Activated CD4-positive, alpha-beta T cell treated with anti-CD3 and anti-CD28 coated beads, Interleukin-2, amount 50 U/mL, for 16 hours (primary cell): Measurements from ENCODE around the gene CTNNA3.

Experiments used
- DNase-seq: peaks from one replicate; pipeline ENCODE4 v3.0.0-alpha.2; 2020

Gene CTNNA3

GRCh38 chr10:66717231-66717981 is 978.6 kb downstream of the CTNNA3 start:
- no peak for DNase-seq

DNA sequence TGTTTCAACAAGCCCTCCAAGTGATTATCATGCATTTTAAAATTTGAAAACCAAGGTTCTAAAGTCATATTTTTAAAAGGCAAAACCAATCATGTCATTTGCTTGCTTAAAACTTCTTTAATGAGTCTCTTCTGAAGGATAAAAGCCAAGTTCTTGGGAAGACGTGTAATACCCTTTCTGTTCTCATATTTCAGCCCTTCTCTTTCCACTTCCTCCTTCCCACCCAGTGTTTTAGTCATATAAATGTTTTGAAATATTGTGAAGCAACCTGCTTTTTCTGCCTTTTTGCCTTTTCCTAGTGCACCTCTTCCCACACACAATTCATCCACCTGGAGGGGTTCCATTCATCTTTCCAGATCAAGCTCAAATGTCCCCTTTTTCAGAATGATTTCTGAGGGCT is 981.3 kb downstream of the CTNNA3 start:
- DNase-seq: no peak

DNA sequence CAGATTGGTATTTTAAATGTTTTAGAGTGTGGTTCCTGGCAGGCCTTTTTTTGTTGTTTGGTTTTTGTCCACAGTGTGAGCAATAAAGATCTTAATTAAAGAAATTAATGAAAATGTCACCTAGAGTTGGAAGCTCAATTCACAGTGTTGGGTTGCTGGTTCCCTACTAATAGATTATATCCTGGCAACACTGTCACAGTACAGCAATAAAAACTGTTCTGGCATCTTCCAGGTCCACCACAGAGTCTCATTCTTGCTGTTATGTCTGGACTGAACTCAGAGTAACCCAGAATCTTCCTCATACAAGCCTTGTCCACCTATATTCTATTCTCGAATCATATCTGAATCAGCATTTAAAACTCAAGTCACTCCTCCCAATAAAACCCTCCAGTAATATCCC is 982.6 kb downstream of the CTNNA3 start:
- DNase-seq: no peak

DNA sequence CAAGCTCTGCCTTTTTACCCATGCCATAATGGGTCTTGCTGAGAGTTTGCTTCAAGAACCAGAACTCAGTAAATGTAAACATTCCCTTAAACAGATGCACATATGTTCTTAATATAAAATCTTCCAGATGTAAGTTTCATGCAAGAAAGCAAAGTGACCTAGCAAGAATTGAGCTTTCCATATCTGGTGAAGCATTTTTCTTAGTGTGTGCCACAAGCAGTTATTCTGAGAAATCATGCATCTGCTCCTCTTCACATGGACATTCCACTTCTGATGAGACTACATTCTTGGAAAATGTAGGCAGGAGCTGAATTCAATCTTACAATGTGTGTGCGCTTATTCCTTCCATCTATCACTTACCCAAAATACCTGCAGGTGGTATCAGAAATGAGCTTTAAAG is 997.9 kb downstream of the CTNNA3 start:
- no peak for DNase-seq

GRCh38 chr10:66695046-66695445 is 1000.9 kb downstream of the CTNNA3 start:
- no peak for DNase-seq

DNA sequence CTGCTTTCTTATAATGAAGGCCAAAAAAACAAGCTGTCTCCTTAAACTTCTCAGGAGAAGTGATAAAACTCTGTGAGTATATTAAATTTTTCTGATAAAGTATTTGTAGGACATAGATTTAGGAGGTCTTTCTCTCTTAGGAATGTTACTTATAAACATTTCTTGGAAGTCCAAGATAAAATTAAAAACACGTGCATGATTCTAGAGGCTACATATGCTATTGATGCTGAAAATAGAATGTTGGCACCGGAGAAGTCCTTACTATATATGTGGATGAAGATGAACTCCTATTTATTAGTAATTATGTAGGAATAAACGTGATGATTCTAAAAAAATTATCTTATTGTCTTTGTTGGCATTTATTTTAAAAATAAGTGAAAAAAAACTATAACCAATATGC is 1011.4 kb downstream of the CTNNA3 start:
- no peak for DNase-seq

DNA sequence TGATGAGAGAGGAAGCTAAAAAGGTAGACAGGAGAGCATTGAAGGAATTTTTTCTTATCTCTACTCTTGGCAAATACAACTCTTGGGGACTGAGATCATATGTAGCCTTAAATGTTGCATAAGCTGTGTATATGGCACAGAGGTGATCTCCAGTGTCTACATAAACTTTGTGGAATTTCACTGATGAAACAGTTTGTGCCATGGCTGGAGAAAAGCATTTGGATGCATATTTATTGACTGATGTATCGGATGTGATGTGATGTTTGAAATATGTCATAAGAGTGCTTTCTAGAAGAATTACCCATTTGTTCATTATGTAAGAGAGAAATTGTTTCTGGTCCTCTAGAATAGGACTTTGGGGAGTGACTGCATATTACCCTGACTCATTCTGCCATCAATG is 1015.1 kb downstream of the CTNNA3 start:
- no peak for DNase-seq

- no peak for DNase-seq
Observed at GRCh38 chr10:66678521-66678920, 1017.5 kb downstream of the CTNNA3 start.

GRCh38 chr10:66673071-66673470 is 1022.9 kb downstream of the CTNNA3 start:
- no peak for DNase-seq

GRCh38 chr10:66671562-66671961 is 1024.4 kb downstream of the CTNNA3 start:
- DNase-seq: no peak

GRCh38 chr10:66671064-66671463 is 1024.9 kb downstream of the CTNNA3 start:
- DNase-seq: no peak

- DNase-seq: no peak
Observed at GRCh38 chr10:66656499-66656898, 1039.5 kb downstream of the CTNNA3 start.

DNA sequence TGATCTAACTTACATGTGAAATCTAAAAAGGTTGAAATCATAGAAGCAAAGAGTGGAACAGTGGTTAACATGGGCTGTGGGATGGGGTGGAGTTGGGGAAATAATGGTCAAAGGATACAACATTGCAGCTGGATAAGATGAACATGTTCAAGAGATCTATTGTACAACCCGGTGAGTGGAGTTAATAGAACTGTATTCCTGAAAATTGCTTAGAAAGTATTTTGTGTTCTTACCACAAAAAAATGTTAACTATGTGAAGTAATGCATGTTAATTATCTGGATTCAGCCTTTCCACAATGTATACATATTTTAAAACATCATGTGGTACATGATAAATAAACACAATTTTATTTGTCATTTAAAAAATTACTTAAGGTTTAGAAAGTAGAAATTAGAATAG is 1041.1 kb downstream of the CTNNA3 start:
- DNase-seq: no peak

- no peak for DNase-seq
Observed at GRCh38 chr10:66651308-66652082, 1044.5 kb downstream of the CTNNA3 start.

DNA sequence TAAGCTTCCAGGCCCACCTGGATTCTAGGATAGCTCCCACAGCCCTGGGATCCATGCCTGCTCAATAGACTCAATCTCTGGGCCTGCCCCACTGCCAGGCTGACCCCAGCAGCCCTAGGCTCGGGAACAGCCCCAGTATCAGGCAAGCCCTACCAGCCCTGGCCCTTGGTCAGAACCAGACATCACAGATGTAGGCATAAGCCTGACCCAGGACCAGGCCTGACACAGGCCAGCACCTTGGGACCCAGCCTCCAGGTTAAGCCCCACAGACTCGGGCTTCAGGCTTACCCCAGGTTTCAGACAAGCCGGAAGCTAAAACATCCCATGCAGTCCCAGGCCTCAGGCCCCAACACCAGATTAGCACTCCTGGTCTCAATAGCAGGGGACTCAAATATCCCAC is 1046.4 kb downstream of the CTNNA3 start:
- DNase-seq: no peak

- no peak for DNase-seq
Observed at GRCh38 chr10:66642217-66642616, 1053.8 kb downstream of the CTNNA3 start.

DNA sequence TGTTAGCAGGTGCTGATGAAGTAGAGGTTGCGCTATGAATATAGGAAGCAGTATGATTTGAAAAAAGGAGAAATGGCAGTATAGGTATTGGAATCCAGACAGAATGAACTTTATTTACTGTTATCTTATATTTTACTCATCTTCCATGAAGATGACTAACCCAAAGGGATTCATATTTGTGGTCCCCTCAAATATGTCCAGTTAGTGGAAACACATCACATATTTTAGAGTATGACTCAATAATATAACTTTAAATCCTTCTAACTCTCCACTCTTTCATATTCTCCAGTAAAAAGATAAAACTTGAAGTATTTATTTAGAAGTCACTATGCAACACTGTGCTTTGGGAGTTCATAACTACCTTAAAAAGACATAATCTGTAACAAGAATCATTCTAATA is 1056.6 kb downstream of the CTNNA3 start:
- no peak for DNase-seq

- DNase-seq: no peak
Observed at GRCh38 chr10:66637273-66638036, 1058.5 kb downstream of the CTNNA3 start.

DNA sequence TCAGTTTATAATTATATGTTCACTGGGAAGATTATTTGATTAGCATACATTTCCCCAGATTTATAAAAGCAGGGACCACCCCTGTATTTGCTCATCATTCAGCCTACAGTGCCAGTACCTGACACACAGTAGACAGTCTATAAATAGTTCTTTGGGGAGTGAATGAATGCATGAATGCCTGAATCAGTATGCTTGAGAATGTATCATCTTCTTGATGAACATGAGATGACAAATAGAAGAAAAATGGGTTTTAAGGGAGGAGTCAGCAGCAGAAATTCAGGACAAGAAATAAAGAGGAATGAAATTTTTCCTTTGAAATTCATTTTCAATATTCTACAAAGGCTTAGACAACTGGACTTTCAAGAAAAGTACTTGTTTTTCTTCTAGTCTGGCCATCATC is 1066.0 kb downstream of the CTNNA3 start:
- no peak for DNase-seq

GRCh38 chr10:66627156-66627555 is 1068.8 kb downstream of the CTNNA3 start:
- DNase-seq: peak; percentile 2

DNA sequence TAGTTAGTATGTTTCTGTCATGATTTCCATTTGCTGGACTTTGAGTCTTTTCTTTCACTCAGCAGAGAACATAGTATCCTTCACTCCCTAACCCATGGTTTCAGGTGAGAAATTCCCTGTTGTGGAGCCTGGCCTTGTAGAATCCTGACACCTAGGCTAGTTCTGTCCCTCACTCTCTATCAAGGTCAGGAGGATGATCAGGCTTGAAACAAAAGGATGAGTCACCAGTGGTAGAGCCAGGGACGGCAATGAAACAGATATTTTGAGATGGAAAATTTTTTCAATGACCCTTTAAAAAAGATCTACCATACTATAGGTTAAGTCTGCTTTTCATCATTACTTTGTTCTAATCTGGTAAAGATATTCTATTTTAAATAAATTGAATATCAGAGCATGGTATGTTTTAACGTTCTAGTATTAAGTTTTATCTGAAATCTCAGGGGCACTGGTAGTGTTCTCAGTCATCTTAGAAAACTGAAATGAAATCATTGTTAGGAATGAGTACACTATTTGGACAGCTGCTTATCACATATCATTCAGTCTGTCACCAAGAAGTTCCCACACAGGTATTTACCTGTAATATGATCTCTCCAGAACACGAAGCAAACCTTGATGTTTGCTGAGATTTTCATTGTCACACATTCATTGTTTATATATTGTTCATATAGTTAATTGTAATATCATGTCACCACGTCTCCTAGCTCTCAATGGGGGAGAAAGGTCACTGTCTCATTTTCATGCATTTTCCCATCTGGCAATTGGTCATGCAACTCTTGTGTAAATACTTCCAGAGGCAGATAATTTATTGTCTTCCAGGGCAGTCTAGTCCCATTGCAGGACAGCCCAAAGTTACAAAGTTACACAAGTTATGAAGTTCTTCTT is 1070.0 kb downstream of the CTNNA3 start:
- no peak for DNase-seq

GRCh38 chr10:66622050-66622449 is 1073.9 kb downstream of the CTNNA3 start:
- DNase-seq: no peak

DNA sequence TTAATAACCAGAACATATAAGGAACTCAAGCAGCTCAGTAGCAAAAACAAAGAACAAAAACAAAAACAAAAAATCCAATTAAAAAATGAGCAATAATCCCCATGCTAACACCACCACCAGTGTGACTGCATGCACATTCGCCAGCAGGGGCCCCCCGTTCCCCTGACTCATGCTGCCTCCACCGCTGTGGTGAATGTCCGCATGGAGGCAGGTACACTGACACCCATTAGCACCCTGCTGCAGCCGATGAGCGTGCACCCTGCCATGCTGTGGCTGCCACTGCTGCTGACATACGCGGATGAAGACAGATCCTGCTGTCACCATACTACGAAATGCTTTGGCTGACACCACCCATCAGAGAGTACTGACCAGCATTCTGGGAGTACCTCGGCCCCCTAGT is 1091.8 kb downstream of the CTNNA3 start:
- DNase-seq: no peak
